ENCODE data around the gene AKIRIN2.

GRCh38 chr6:87664921-87665485 lies 37.0 kb downstream of the AKIRIN2 start:
- TF ChIP-seq CTCF (IDR thresholded peaks at IDR 0.05), result no peak
- no peak for TF ChIP-seq CHD2 (IDR thresholded peaks at IDR 0.05; ENCODE audit: low read length, partially characterized antibody)
- TF ChIP-seq SIN3A (IDR thresholded peaks at IDR 0.05; ENCODE audit: borderline replicate concordance, low read depth, low read length), result no peak
- TF ChIP-seq GABPA (IDR thresholded peaks at IDR 0.05; ENCODE audit: low read depth), result no peak
- TF ChIP-seq POLR2AphosphoS5 (IDR thresholded peaks at IDR 0.05; ENCODE audit: low read depth, low read length), result no peak
- TF ChIP-seq, protein P1, sequence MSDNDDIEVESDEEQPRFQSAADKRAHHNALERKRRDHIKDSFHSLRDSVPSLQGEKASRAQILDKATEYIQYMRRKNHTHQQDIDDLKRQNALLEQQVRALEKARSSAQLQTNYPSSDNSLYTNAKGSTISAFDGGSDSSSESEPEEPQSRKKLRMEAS (IDR thresholded peaks at IDR 0.05; ENCODE audit: low read depth), result no peak
- no peak for TF ChIP-seq TAF1 (IDR thresholded peaks at IDR 0.05; ENCODE audit: borderline replicate concordance, low read depth, low read length)
- TF ChIP-seq, protein P2, sequence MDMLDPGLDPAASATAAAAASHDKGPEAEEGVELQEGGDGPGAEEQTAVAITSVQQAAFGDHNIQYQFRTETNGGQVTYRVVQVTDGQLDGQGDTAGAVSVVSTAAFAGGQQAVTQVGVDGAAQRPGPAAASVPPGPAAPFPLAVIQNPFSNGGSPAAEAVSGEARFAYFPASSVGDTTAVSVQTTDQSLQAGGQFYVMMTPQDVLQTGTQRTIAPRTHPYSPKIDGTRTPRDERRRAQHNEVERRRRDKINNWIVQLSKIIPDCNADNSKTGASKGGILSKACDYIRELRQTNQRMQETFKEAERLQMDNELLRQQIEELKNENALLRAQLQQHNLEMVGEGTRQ (IDR thresholded peaks at IDR 0.05; ENCODE audit: borderline replicate concordance, low read depth, low read length), result no peak
- no peak for TF ChIP-seq FOXJ3 (CRISPR knock-in tag; IDR thresholded peaks at IDR 0.05)
- TF ChIP-seq EP300 (IDR thresholded peaks at IDR 0.05; ENCODE audit: borderline replicate concordance in 1 of 2, low read depth in 1 of 2, low read length in 1 of 2), result no peak
- no peak for TF ChIP-seq RAD21 (IDR thresholded peaks at IDR 0.05; ENCODE audit: low read length)

All from SK-N-SH (cell line).